Keratinocyte (primary cell): Measurements from ENCODE around the gene LMNTD2. TPM values are rescaled to one million over a fixed set of nuclear protein-coding genes. Genes with fewer than 3 reads are reported as not detected.

ENCODE experiments used
- DNase-seq: peaks from one replicate; pipeline ENCODE4 v3.0.0-alpha.2; 2011; ENCODE audit warnings: low read depth, missing footprints, low spot score
- FAIRE-seq: peaks from 2 replicates; lab custom pipeline; 2011; peaks lifted over from hg19 to GRCh38; lab: Jason Lieb, UNC
- H2AFZ ChIP-seq: 2 replicates; pipeline ENCODE4 v1.6.0; 2012; ENCODE audit warnings: low read length, control low read depth, inconsistent platforms; ENCODE audit not compliant: control insufficient read depth
- H3K27ac ChIP-seq: 2 replicates; pipeline ENCODE4 v1.5.1; 2011; ENCODE audit warnings: low read length; ENCODE audit not compliant: control insufficient read depth, insufficient read depth
- H3K27me3 ChIP-seq: 3 replicates; pipeline ENCODE4 v1.6.0; 2011; ENCODE audit warnings: low read length; ENCODE audit not compliant: control insufficient read depth, insufficient read depth; ENCODE audit errors: extremely low read depth
- H3K36me3 ChIP-seq, 2 experiments: 2 replicates in 1 of 2; 3 replicates in 1 of 2; pipeline ENCODE4 v1.5.1; 2011; ENCODE audit warnings: low read length in 2 of 2, mild to moderate bottlenecking in 1 of 2; ENCODE audit not compliant: control insufficient read depth in 2 of 2, insufficient read depth in 2 of 2; ENCODE audit errors: extremely low read depth in 1 of 2
- H3K4me1 ChIP-seq: 3 replicates; pipeline ENCODE4 v1.5.1; 2011; ENCODE audit warnings: low read length; ENCODE audit not compliant: control insufficient read depth, insufficient read depth; ENCODE audit errors: extremely low read depth
- H3K4me2 ChIP-seq: 3 replicates; pipeline ENCODE4 v1.6.0; 2011; ENCODE audit warnings: low read depth, low read length; ENCODE audit not compliant: control insufficient read depth, insufficient read depth; ENCODE audit errors: extremely low read depth
- H3K4me3 ChIP-seq, 3 experiments: fragments of 200-600 bp in 1 of 3; sonication (generic) in 1 of 3; 2 replicates in 2 of 3; 3 replicates in 1 of 3; pipeline ENCODE4 v1.5.1; 2011 to 2016; ENCODE audit warnings: low read length in 3 of 3, mild to moderate bottlenecking in 3 of 3, control low read depth in 2 of 3, inconsistent platforms in 1 of 3, low read depth in 1 of 3, mixed read lengths in 1 of 3, mixed run types in 1 of 3, moderate library complexity in 1 of 3; ENCODE audit not compliant: control insufficient read depth in 2 of 3, insufficient read depth in 2 of 3; ENCODE audit errors: extremely low read depth in 1 of 3
- H3K79me2 ChIP-seq: 2 replicates; pipeline ENCODE4 v1.6.0; 2012; ENCODE audit warnings: low read length; ENCODE audit not compliant: control insufficient read depth, insufficient read depth
- H3K9ac ChIP-seq: 3 replicates; pipeline ENCODE4 v1.6.0; 2011; ENCODE audit warnings: low read length; ENCODE audit not compliant: control insufficient read depth, insufficient read depth; ENCODE audit errors: extremely low read depth
- H3K9me1 ChIP-seq: 3 replicates; pipeline ENCODE4 v1.6.0; 2011; ENCODE audit warnings: low read length; ENCODE audit not compliant: control insufficient read depth, insufficient read depth; ENCODE audit errors: extremely low read depth
- H3K9me3 ChIP-seq: 2 replicates; pipeline ENCODE4 v1.5.1; 2012; ENCODE audit warnings: low read depth, low read length; ENCODE audit not compliant: control insufficient read depth
- H4K20me1 ChIP-seq: 3 replicates; pipeline ENCODE4 v1.6.0; 2011; ENCODE audit warnings: low read length; ENCODE audit not compliant: control insufficient read depth, insufficient read depth; ENCODE audit errors: extremely low read depth
- EZH2 ChIP-seq: IDR thresholded peaks from one replicate; pipeline ENCODE4 v1.6.1; 2012; ENCODE audit warnings: inconsistent platforms, mild to moderate bottlenecking, low read length, moderate library complexity
- dilution Hi-C: fragments of 300-500 bp; cut with MboI; formaldehyde crosslinking; loops from one replicate; pipeline ENCODE4 v1.7.0; 2020; ENCODE audit warnings: low sequenced_read_pairs; ENCODE audit not compliant: extremely low pct_ligation_motif_present
- polyA plus RNA-seq, 5 experiments: library from polyadenylated mRNA; depleted of rRNA in 3 of 5; stranded (reverse) in 3 of 5; stranded (forward) in 1 of 5; unstranded in 1 of 5; fragments of >200 nt; gene quantifications; 1 replicate in 1 of 5; 2 replicates in 3 of 5; 3 replicates in 1 of 5; pipeline versions ENCODE4 v1.2.1 to v1.2.3, GENCODE V29; 2011 to 2012; ENCODE audit warnings: missing spikeins in 2 of 5, low read depth in 1 of 5, low replicate concordance in 1 of 5
- TF ChIP-seq, protein P1 (sequence below), 3 experiments: IDR thresholded peaks in 1 of 3; conservative IDR thresholded peaks in 1 of 3; optimal IDR thresholded peaks in 1 of 3; 2 replicates in 2 of 3; 3 replicates in 1 of 3; pipeline versions ENCODE3 to v1.5.1; 2011; ENCODE audit warnings: low read length in 3 of 3, mild to moderate bottlenecking in 3 of 3, moderate library complexity in 2 of 3, control low read depth in 1 of 3, inconsistent platforms in 1 of 3; ENCODE audit not compliant: insufficient read depth in 2 of 3; ENCODE audit errors: extremely low read depth in 1 of 3

LMNTD2 gene
- polyA plus RNA-seq, 1 donor (not counting 4 experiments of a cell fraction or from before 2014, with no cell fraction given): 1.2 TPM

DNA sequence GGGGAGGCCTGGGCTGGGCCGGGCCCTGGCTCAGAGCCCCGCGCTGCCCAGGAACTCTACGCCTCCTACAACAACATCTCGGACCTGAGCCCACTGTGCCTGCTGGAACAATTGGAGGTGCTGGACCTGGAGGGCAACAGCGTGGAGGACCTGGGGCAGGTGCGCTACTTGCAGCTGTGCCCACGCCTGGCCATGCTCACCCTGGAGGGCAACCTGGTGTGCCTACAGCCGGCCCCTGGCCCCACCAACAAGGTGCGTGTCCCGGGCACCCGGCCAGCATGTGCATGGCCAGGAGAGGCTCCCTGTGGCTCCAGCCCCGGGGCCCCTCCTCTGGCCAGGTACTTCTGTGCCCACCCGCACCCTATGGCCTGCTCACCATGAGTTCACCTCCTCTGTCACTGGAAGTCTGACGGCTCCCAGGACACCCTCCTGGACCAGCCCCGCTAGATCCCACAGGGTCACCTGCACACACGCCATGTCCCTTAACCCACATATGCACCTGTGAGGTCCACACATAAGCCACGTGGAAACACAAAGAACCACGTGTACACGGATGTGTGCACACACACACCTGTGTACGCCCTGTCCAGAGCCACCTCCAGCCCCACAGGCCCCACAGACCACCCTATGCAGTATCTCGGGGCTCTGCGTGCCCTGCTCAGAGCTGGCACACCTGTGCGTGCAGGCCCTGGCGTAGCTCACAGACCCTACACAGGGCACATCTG lies 10.4 kb downstream of the LMNTD2 start:
- no peak for TF ChIP-seq EZH2
- TF ChIP-seq, protein P1, sequence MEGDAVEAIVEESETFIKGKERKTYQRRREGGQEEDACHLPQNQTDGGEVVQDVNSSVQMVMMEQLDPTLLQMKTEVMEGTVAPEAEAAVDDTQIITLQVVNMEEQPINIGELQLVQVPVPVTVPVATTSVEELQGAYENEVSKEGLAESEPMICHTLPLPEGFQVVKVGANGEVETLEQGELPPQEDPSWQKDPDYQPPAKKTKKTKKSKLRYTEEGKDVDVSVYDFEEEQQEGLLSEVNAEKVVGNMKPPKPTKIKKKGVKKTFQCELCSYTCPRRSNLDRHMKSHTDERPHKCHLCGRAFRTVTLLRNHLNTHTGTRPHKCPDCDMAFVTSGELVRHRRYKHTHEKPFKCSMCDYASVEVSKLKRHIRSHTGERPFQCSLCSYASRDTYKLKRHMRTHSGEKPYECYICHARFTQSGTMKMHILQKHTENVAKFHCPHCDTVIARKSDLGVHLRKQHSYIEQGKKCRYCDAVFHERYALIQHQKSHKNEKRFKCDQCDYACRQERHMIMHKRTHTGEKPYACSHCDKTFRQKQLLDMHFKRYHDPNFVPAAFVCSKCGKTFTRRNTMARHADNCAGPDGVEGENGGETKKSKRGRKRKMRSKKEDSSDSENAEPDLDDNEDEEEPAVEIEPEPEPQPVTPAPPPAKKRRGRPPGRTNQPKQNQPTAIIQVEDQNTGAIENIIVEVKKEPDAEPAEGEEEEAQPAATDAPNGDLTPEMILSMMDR (optimal IDR thresholded peaks at IDR 0.05 in 1 of 3, IDR thresholded peaks at IDR 0.05 in 1 of 3, conservative IDR thresholded peaks at IDR 0.05 in 1 of 3; ENCODE audit: extremely low read depth in 1 of 3, insufficient read depth in 2 of 3, low read length in 3 of 3): no peak
- no peaks in the 10 kb centered on the region for H3K36me3 ChIP-seq
- dilution Hi-C loops: no loop called here
- no peaks in the 10 kb centered on the region for H4K20me1 ChIP-seq
- FAIRE-seq (no peak), DNase-seq (no peak)
- no peaks in the 10 kb centered on the region for H3K9me3 ChIP-seq
- H3K9me1 ChIP-seq: no peaks in the 10 kb centered on the region
- H3K27ac ChIP-seq: no peak overlapping the region
- H3K79me2 ChIP-seq: no peaks in the 10 kb centered on the region
- no peak overlapping the region for H3K4me2 ChIP-seq
- no peaks in the 10 kb centered on the region for H3K4me1 ChIP-seq
- H3K27me3 ChIP-seq: peaks cover 11% of the 10 kb centered on the region
- H3K4me3 ChIP-seq: no peak overlapping the region
- no peak overlapping the region for H3K9ac ChIP-seq
- no peak overlapping the region for H2AFZ ChIP-seq

DNA sequence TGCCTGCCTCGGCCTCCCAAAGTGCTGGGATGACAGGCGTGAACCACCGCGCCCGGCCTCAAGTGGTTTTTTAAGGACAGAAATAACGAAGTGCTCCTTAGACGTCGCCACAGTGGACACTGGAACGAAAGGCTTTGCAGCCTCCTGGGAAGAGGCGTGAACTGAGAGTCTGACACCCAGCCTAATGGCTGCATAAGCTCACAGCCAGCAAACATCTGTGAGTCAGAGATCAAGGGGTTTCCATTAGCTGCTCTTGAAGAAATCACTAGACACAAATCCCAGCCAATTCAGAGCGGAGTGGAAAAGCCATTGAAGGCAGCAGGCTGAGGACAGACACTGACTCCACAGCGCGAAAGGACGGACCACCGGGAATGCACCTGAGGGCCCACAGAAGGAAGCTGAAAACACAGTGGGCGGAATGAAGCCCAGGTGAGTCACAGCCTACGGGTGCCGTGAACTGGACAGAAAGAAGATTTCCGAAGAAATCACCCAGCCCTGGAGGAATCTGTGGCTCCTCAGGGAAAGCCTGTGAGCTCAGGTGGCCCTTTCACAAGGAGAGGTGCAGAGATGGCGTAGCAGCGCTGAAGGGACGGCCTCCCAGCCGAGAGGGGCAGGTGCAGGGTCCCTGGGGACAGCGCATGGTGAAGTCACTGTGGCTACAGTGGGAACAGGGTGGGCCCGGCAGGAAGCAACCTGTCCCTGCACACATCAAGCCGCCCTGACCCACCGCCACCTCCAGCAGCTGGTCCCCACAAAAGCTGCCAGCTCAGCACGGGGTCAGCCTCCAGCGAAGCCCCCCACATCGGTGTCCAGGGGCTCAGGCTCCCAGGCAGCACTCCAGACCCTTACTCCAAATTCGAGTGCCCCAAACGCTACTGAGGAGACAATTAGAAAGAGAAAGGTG lies 11.6 kb downstream of the LMNTD2 start:
- H4K20me1 ChIP-seq: no peaks in the 10 kb centered on the region
- H3K27ac ChIP-seq: no peak overlapping the region
- DNase-seq (no peak), FAIRE-seq (no peak)
- dilution Hi-C loops: no loop called here
- no peaks in the 10 kb centered on the region for H3K9me1 ChIP-seq
- no peaks in the 10 kb centered on the region for H3K79me2 ChIP-seq
- H3K4me2 ChIP-seq: no peak overlapping the region
- no peak overlapping the region for H3K4me3 ChIP-seq
- H2AFZ ChIP-seq: no peak overlapping the region
- no peak for TF ChIP-seq EZH2
- TF ChIP-seq, protein P1 (optimal IDR thresholded peaks at IDR 0.05 in 1 of 3, IDR thresholded peaks at IDR 0.05 in 1 of 3, conservative IDR thresholded peaks at IDR 0.05 in 1 of 3; ENCODE audit: extremely low read depth in 1 of 3, insufficient read depth in 2 of 3, low read length in 3 of 3): no peak
- no peaks in the 10 kb centered on the region for H3K36me3 ChIP-seq
- H3K9ac ChIP-seq: no peak overlapping the region
- no peaks in the 10 kb centered on the region for H3K9me3 ChIP-seq
- no peaks in the 10 kb centered on the region for H3K4me1 ChIP-seq
- peaks cover 13% of the 10 kb centered on the region for H3K27me3 ChIP-seq
